K562 (cell line): ENCODE data around the gene GNS. TPM values are rescaled to one million over a fixed set of nuclear protein-coding genes. Genes with fewer than 3 reads are reported as not detected.

ENCODE experiments used
- CREB1 ChIP-seq, 2 experiments: sonication (generic) in 1 of 2; formaldehyde crosslinking in 1 of 2; IDR thresholded peaks; 2 replicates each; pipeline versions ENCODE4 v1.6.1 to v1.8.0; 2012 to 2022; ENCODE audit warnings: inconsistent platforms in 1 of 2, mild to moderate bottlenecking in 1 of 2, missing genetic modification reagents in 1 of 2, moderate library complexity in 1 of 2
- ELF2 ChIP-seq: fragments of 250-450 bp; sonication (Bioruptor Pico); IDR thresholded peaks from 2 replicates; pipeline ENCODE4 v1.5.0; 2021; ENCODE audit warnings: mild to moderate bottlenecking
- KDM5B ChIP-seq: fragments of 200-600 bp; sonication (generic); IDR thresholded peaks from 2 replicates; pipeline ENCODE4 v1.6.1; 2012; ENCODE audit warnings: low read depth, mild to moderate bottlenecking, moderate library complexity, low read length, control low read depth, inconsistent platforms; ENCODE audit not compliant: insufficient replicate concordance
- MAFK ChIP-seq: IDR thresholded peaks from 2 replicates; pipeline ENCODE4 v1.6.1; 2011; ENCODE audit warnings: low read length, improper control_type of control experiment
- POLR2AphosphoS5 ChIP-seq: IDR thresholded peaks from 2 replicates; pipeline ENCODE4 v1.6.1; 2011; ENCODE audit warnings: mild to moderate bottlenecking, low read depth, low read length, moderate library complexity; ENCODE audit not compliant: control insufficient read depth, insufficient read depth
- RB1 ChIP-seq: fragments of 450-650 bp; IDR thresholded peaks from 2 replicates; pipeline ENCODE4 v1.6.1; 2017; ENCODE audit warnings: low read depth, mild to moderate bottlenecking
- RBFOX2 ChIP-seq: fragments of 200-400 bp; formaldehyde crosslinking; IDR thresholded peaks from 2 replicates; pipeline ENCODE4 v1.6.1; 2017; ENCODE audit warnings: low read depth, mild to moderate bottlenecking, low read length, moderate library complexity
- polyA plus RNA-seq, 8 experiments: library from polyadenylated mRNA; depleted of rRNA in 4 of 8; stranded (reverse) in 5 of 8; unstranded in 3 of 8; fragments of >200 nt; fragmentation: Nextera tagmentation in 2 of 8; fragmentation: Illumina TruSeq in 1 of 8; extraction: Ambion mirVana in 2 of 8; extraction: Trizol in 1 of 8; gene quantifications; 2 replicates each; pipeline versions ENCODE4 v1.2.1 to v1.2.3, GENCODE V29; 2011 to 2014; ENCODE audit warnings: inconsistent platforms in 1 of 8, missing spikeins in 1 of 8
- total RNA-seq, 7 experiments: library from RNA; depleted of rRNA in 6 of 7; stranded (reverse); fragments of >200 nt in 6 of 7; fragmentation: Illumina TruSeq in 2 of 7; extraction: Trizol in 2 of 7; gene quantifications; 2 replicates each; pipeline versions ENCODE4 v1.2.1 to v1.2.3, GENCODE V29; 2011 to 2021; ENCODE audit warnings: low replicate concordance in 1 of 7
- TF ChIP-seq, protein P1 (sequence below): fragments of 450-650 bp; formaldehyde crosslinking; IDR thresholded peaks from 2 replicates; pipeline ENCODE4 v1.4.0; 2022; ENCODE audit warnings: mild to moderate bottlenecking, moderate library complexity
- TF ChIP-seq, protein P2 (sequence below): sonication (generic); formaldehyde crosslinking; IDR thresholded peaks from 2 replicates; pipeline ENCODE4 v1.8.0; 2022; ENCODE audit warnings: mild to moderate bottlenecking, missing genetic modification reagents, borderline replicate concordance
- TF ChIP-seq, protein P3 (sequence below): fragments of 450-650 bp; IDR thresholded peaks from 2 replicates; pipeline ENCODE4 v1.6.1; 2018; ENCODE audit not compliant: partially characterized antibody
- TF ChIP-seq, protein P4 (sequence below): sonication (generic); formaldehyde crosslinking; IDR thresholded peaks from 2 replicates; pipeline ENCODE4 v1.8.0; 2022; ENCODE audit warnings: mild to moderate bottlenecking, missing genetic modification reagents
- TF ChIP-seq, protein P5 (sequence below): sonication (generic); formaldehyde crosslinking; IDR thresholded peaks from 2 replicates; pipeline ENCODE4 v1.8.0; 2022; ENCODE audit warnings: mild to moderate bottlenecking, missing genetic modification reagents
- TF ChIP-seq, protein P6 (sequence below), 2 experiments: fragments of 200-800 bp in 1 of 2; sonication (Bioruptor generic) in 1 of 2; sonication (generic) in 1 of 2; formaldehyde crosslinking in 1 of 2; IDR thresholded peaks in 1 of 2; conservative IDR thresholded peaks in 1 of 2; 2 replicates each; pipeline versions ENCODE4 v1.5.0 to v1.6.1; 2016 to 2020; ENCODE audit warnings: missing compliant biosample characterization in 1 of 2, missing genetic modification characterization in 1 of 2, missing genetic modification reagents in 1 of 2

Gene GNS
- total and polyA plus RNA-seq, 9 of the 15 experiments (the other 6 are each of a cell fraction or from before 2014, with no cell fraction given): 4.6 to 30.3 (median 18.9) TPM

DNA sequence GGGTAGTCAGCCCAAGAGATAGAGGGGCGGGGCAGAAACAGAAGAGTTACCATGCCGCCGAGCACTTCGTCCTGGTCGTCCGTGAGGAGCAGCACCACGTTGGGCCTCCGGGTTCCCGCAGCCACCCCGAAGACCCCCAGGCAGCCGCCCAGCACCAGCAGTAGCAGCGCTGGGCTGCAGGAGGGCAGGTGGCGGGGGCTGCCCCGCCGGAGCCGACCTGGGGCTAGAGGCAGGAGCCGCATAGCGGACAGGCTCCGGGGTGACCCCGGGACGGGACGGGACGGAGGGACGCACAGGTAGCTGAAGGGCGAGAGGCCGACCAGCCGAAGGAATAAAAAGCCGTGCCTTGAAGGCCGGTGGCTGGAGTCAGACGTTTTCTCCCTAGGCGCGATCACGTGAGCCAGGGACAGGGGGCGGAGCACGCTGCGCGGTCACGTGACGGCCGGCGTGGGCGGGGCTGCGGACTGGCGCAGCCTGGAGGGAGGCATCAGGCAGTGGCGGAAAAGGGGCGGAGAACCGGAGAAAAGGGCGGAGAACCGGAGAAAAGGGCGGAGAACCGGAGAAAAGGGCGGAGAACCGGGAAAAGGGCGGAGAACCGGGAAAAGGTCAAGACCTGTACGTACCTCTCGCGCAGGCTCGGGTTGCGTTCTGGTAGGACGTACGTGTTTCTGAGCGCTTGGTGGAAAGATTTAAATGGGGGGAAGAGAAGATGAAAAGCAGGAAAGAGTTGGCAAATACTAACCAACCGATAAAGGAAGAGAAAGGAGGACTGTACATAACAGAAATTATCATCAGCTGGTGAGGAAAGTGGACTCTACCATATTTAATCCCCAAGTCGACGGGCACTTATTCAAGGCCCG is at the start of gene GNS (continued):
- TF ChIP-seq, protein P1, sequence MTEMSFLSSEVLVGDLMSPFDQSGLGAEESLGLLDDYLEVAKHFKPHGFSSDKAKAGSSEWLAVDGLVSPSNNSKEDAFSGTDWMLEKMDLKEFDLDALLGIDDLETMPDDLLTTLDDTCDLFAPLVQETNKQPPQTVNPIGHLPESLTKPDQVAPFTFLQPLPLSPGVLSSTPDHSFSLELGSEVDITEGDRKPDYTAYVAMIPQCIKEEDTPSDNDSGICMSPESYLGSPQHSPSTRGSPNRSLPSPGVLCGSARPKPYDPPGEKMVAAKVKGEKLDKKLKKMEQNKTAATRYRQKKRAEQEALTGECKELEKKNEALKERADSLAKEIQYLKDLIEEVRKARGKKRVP: no peak
- TF ChIP-seq KDM5B (peak; percentile 71), ELF2 (CRISPR knock-in tag) (peak; percentile 53; the same call in 1 of the 2 replicates), RBFOX2 (peak; percentile 82), MAFK (no peak), POLR2AphosphoS5 (peak; percentile 40; the same call in 1 of the 2 replicates), RB1 (peak; percentile 61; the same call in 1 of the 2 replicates), CREB1 (IDR thresholded peaks at IDR 0.05) (no peak; the same call in 1 of the 2 replicates), CREB1 (CRISPR knock-in tag; IDR thresholded peaks at IDR 0.05) (peak; percentile 52; the same call in 1 of the 2 replicates)
- TF ChIP-seq, protein P2, sequence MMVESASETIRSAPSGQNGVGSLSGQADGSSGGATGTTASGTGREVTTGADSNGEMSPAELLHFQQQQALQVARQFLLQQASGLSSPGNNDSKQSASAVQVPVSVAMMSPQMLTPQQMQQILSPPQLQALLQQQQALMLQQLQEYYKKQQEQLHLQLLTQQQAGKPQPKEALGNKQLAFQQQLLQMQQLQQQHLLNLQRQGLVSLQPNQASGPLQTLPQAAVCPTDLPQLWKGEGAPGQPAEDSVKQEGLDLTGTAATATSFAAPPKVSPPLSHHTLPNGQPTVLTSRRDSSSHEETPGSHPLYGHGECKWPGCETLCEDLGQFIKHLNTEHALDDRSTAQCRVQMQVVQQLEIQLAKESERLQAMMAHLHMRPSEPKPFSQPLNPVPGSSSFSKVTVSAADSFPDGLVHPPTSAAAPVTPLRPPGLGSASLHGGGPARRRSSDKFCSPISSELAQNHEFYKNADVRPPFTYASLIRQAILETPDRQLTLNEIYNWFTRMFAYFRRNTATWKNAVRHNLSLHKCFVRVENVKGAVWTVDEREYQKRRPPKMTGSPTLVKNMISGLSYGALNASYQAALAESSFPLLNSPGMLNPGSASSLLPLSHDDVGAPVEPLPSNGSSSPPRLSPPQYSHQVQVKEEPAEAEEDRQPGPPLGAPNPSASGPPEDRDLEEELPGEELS (CRISPR knock-in tag): no peak
- TF ChIP-seq, protein P3, sequence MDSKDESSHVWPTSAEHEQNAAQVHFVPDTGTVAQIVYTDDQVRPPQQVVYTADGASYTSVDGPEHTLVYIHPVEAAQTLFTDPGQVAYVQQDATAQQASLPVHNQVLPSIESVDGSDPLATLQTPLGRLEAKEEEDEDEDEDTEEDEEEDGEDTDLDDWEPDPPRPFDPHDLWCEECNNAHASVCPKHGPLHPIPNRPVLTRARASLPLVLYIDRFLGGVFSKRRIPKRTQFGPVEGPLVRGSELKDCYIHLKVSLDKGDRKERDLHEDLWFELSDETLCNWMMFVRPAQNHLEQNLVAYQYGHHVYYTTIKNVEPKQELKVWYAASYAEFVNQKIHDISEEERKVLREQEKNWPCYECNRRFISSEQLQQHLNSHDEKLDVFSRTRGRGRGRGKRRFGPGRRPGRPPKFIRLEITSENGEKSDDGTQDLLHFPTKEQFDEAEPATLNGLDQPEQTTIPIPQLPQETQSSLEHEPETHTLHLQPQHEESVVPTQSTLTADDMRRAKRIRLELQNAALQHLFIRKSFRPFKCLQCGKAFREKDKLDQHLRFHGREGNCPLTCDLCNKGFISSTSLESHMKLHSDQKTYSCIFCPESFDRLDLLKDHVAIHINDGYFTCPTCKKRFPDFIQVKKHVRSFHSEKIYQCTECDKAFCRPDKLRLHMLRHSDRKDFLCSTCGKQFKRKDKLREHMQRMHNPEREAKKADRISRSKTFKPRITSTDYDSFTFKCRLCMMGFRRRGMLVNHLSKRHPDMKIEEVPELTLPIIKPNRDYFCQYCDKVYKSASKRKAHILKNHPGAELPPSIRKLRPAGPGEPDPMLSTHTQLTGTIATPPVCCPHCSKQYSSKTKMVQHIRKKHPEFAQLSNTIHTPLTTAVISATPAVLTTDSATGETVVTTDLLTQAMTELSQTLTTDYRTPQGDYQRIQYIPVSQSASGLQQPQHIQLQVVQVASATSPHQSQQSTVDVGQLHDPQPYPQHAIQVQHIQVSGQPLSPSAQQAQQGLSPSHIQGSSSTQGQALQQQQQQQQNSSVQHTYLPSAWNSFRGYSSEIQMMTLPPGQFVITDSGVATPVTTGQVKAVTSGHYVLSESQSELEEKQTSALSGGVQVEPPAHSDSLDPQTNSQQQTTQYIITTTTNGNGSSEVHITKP: peak; percentile 87
- TF ChIP-seq, protein P4, sequence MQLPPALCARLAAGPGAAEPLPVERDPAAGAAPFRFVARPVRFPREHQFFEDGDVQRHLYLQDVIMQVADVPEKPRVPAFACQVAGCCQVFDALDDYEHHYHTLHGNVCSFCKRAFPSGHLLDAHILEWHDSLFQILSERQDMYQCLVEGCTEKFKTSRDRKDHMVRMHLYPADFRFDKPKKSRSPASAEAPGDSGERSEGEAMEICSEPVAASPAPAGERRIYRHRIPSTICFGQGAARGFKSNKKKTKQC (CRISPR knock-in tag): peak; percentile 11; the same call in 1 of the 2 replicates
- TF ChIP-seq, protein P5, sequence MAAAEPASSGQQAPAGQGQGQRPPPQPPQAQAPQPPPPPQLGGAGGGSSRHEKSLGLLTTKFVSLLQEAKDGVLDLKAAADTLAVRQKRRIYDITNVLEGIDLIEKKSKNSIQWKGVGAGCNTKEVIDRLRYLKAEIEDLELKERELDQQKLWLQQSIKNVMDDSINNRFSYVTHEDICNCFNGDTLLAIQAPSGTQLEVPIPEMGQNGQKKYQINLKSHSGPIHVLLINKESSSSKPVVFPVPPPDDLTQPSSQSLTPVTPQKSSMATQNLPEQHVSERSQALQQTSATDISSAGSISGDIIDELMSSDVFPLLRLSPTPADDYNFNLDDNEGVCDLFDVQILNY (CRISPR knock-in tag): no peak
- TF ChIP-seq, protein P6, sequence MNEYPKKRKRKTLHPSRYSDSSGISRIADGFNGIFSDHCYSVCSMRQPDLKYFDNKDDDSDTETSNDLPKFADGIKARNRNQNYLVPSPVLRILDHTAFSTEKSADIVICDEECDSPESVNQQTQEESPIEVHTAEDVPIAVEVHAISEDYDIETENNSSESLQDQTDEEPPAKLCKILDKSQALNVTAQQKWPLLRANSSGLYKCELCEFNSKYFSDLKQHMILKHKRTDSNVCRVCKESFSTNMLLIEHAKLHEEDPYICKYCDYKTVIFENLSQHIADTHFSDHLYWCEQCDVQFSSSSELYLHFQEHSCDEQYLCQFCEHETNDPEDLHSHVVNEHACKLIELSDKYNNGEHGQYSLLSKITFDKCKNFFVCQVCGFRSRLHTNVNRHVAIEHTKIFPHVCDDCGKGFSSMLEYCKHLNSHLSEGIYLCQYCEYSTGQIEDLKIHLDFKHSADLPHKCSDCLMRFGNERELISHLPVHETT (CRISPR knock-in tag; conservative IDR thresholded peaks at IDR 0.05 in 1 of 2, IDR thresholded peaks at IDR 0.05 in 1 of 2): peak in 1 of 2 experiments; percentile 100; a peak in 2 of 4 replicates
